GM12878 (cell line): ENCODE results near the gene STARD13. TPM values are rescaled to one million over a fixed set of nuclear protein-coding genes. Genes with fewer than 3 reads are reported as not detected.

Experiments
- BCLAF1 ChIP-seq: fragments of 450-650 bp; IDR thresholded peaks from 2 replicates; pipeline ENCODE4 v1.6.1; 2017; ENCODE audit warnings: antibody characterized with exemption, mild to moderate bottlenecking, moderate library complexity
- BHLHE40 ChIP-seq, 2 experiments: fragments of 450-650 bp in 1 of 2; IDR thresholded peaks; 2 replicates each; pipeline ENCODE4 v1.6.1; 2011 to 2017; ENCODE audit warnings: low read depth in 2 of 2, borderline replicate concordance in 1 of 2, improper control_type of control experiment in 1 of 2, low read length in 1 of 2, mild to moderate bottlenecking in 1 of 2
- CBX3 ChIP-seq: fragments of 200-600 bp; sonication (generic); IDR thresholded peaks from 2 replicates; pipeline ENCODE4 v1.6.1; 2016; ENCODE audit warnings: low read depth, borderline replicate concordance
- ESRRA ChIP-seq: IDR thresholded peaks from 2 replicates; pipeline ENCODE4 v1.6.1; 2012; ENCODE audit warnings: mild to moderate bottlenecking, low read length, improper control_type of control experiment
- EZH2 ChIP-seq: IDR thresholded peaks from 2 replicates; pipeline ENCODE4 v1.6.1; 2012; ENCODE audit warnings: low read depth, mild to moderate bottlenecking, control low read depth, inconsistent platforms, low read length, borderline replicate concordance; ENCODE audit not compliant: control insufficient read depth
- IRF5 ChIP-seq: fragments of 450-650 bp; IDR thresholded peaks from 2 replicates; pipeline ENCODE4 v1.6.1; 2017; ENCODE audit warnings: borderline replicate concordance
- MTA2 ChIP-seq: fragments of 450-650 bp; IDR thresholded peaks from 2 replicates; pipeline ENCODE4 v1.6.1; 2016; ENCODE audit warnings: low read depth, mild to moderate bottlenecking, moderate library complexity
- NR2F1 ChIP-seq: fragments of 450-650 bp; conservative IDR thresholded peaks from 2 replicates; pipeline ENCODE4 v1.6.1; 2017; ENCODE audit warnings: mild to moderate bottlenecking
- POLR2AphosphoS2 ChIP-seq: IDR thresholded peaks from 2 replicates; pipeline ENCODE4 v1.6.1; 2011; ENCODE audit warnings: low read depth, mild to moderate bottlenecking, low read length, improper control_type of control experiment, moderate library complexity
- RBBP5 ChIP-seq: fragments of 200-600 bp; sonication (generic); conservative IDR thresholded peaks from 2 replicates; pipeline ENCODE4 v1.6.1; 2016
- RFX5 ChIP-seq: IDR thresholded peaks from 2 replicates; pipeline ENCODE4 v1.6.1; 2011; ENCODE audit warnings: low read depth, low read length, improper control_type of control experiment
- SP1 ChIP-seq: IDR thresholded peaks from one replicate; pipeline ENCODE4 v1.6.1; 2011; ENCODE audit warnings: low read depth, low read length
- SPI1 ChIP-seq: IDR thresholded peaks from 2 replicates; pipeline ENCODE4 v1.6.1; 2011; ENCODE audit warnings: low read depth, mild to moderate bottlenecking, low read length, moderate library complexity, borderline replicate concordance; ENCODE audit not compliant: insufficient read depth
- SREBF1 ChIP-seq: IDR thresholded peaks from 2 replicates; pipeline ENCODE4 v1.6.1; 2012; ENCODE audit warnings: mild to moderate bottlenecking, low read length
- SREBF2 ChIP-seq: IDR thresholded peaks from 2 replicates; pipeline ENCODE4 v1.6.1; 2012; ENCODE audit warnings: mild to moderate bottlenecking, low read length
- STAT1 ChIP-seq: fragments of 450-650 bp; conservative IDR thresholded peaks from 2 replicates; pipeline ENCODE4 v1.6.1; 2014; ENCODE audit warnings: antibody characterized with exemption, mild to moderate bottlenecking
- STAT3 ChIP-seq: IDR thresholded peaks from 2 replicates; pipeline ENCODE4 v1.6.1; 2011; ENCODE audit warnings: low read depth, low read length, improper control_type of control experiment
- ZBTB11 ChIP-seq: fragments of 450-650 bp; formaldehyde crosslinking; IDR thresholded peaks from 2 replicates; pipeline ENCODE4 v1.5.0; 2022; ENCODE audit warnings: mild to moderate bottlenecking, missing genetic modification characterization
- ZBTB33 ChIP-seq: fragments of 450-650 bp; IDR thresholded peaks from 2 replicates; pipeline ENCODE4 v1.6.1; 2017; ENCODE audit warnings: mild to moderate bottlenecking
- ZNF207 ChIP-seq: fragments of 450-650 bp; IDR thresholded peaks from 2 replicates; pipeline ENCODE4 v1.6.1; 2014; ENCODE audit warnings: antibody characterized with exemption, mild to moderate bottlenecking, borderline replicate concordance
- polyA plus RNA-seq, 11 experiments: library from polyadenylated mRNA; depleted of rRNA in 4 of 11; unstranded in 6 of 11; stranded (reverse) in 5 of 11; fragments of >200 nt; fragmentation: Nextera tagmentation in 4 of 11; fragmentation: Illumina TruSeq in 1 of 11; extraction: Ambion mirVana in 4 of 11; extraction: Trizol in 1 of 11; gene quantifications; 1 replicate in 1 of 11; 2 replicates in 10 of 11; pipeline versions ENCODE4 v1.2.1 to v1.2.3, GENCODE V29; 2011 to 2016; ENCODE audit warnings: inconsistent platforms in 2 of 11, missing spikeins in 2 of 11, low read depth in 1 of 11
- total RNA-seq, 4 experiments: library from RNA; depleted of rRNA in 3 of 4; stranded (reverse); fragments of >200 nt in 3 of 4; fragmentation: Illumina TruSeq in 1 of 4; extraction: Trizol in 1 of 4; gene quantifications; 2 replicates each; pipeline versions ENCODE4 v1.2.1 to v1.2.3, GENCODE V29; 2013 to 2021

STARD13 gene
- total and polyA plus RNA-seq, 10 of the 15 experiments (the other 5 are each of a cell fraction or from before 2014, with no cell fraction given) = 4.0 to 41.6 (median 10.1) TPM

- TF ChIP-seq STAT3 (no peak), BHLHE40 (IDR thresholded peaks at IDR 0.05; ENCODE audit: borderline replicate concordance in 1 of 2, low read depth in 2 of 2, low read length in 1 of 2) (0 out of 4 replicates have a peak, but pooled peaks of 1 of the 2 experiments have one; percentile 0), SREBF2 (no peak), STAT1 (no peak), ZBTB33 (no peak), SP1 (no peak), ZNF207 (no peak), NR2F1 (no peak), IRF5 (no peak), EZH2 (no peak), RFX5 (no peak), SREBF1 (no peak), ZBTB11 (no peak), SPI1 (no peak), RBBP5 (no peak), ESRRA (no peak), MTA2 (no peak), CBX3 (no peak), POLR2AphosphoS2 (no peak), BCLAF1 (no peak)
Observed at GRCh38 chr13:33195693-33196464, 89.7 kb downstream of the STARD13 start (continued).
